GM10847 (cell line): ENCODE measurements around the gene ABHD8.

ENCODE experiments used
- POLR2A ChIP-seq: IDR thresholded peaks from 2 replicates; pipeline ENCODE4 v1.6.1; 2011; ENCODE audit not compliant: insufficient read length; ENCODE audit errors: extremely low read depth

The ABHD8 gene

DNA sequence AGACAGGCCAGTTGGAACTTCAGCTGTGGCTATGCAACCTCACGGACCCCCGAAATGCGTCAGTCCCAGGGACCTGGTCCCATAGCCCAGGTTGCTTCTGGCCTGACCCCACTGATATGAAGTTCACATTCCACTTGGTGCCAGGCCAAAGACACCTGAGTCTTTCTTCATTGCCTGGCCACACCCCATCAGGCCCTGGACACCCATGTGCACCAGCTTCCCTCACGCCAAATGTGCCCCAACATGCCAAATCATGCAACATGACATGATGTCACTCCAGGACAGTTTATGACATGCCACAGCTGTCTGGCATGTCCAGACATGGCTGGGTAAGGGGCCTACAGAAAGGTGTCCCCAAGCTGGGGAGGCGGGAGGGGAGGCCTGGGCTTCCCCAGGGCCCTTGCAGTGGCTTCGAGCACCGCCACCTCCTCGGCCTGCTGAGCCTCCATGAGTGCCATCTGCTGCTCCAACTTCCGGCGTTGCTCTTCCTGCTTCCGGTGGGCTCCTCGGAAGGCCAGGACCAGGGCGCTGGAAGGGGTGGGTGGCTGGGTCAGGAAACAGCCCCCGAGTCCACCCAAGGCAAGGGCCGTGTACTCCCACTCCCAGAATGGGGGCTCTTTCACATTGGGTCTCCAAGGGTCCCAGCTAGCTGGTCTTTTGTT is 53.2 kb downstream of the ABHD8 start:
- TF ChIP-seq POLR2A, result no peak

DNA sequence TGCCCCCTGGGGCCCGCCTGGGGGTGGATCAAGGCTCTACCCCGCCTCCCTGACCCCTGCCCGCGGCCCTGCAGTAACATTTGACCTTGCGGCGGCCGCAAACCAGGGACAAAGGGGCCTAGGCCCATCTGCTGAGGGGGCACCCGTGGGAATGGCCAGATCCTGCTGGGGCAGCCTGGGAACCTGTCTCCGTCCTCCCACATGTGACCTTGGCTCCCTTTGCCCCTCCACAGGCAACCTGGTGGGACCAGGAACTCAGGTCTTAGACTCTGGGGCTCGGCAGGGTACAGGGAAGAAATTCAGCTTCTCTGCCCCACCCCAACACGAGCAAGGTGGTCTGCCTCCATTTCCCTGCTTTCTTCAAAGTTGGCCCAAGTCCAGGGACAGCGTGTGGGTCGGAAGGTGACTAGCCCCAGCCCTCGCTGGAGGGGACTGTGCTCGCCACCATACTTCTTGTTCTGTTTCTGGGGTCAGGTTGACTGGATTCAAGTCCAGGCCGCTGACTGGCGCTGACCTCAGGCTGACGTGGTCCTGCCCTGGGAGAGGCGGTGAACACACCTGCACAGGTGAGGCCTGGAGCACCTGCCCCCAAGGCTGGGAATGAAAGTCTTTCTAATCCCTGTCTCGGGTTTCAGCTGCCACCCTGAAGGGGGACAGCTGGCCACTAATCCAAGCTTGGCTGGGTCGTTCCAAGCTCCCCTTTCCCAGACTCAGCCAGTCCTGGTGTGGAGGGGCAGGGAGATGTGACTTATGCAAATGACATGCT is 55.0 kb downstream of the ABHD8 start:
- no peak for TF ChIP-seq POLR2A

DNA sequence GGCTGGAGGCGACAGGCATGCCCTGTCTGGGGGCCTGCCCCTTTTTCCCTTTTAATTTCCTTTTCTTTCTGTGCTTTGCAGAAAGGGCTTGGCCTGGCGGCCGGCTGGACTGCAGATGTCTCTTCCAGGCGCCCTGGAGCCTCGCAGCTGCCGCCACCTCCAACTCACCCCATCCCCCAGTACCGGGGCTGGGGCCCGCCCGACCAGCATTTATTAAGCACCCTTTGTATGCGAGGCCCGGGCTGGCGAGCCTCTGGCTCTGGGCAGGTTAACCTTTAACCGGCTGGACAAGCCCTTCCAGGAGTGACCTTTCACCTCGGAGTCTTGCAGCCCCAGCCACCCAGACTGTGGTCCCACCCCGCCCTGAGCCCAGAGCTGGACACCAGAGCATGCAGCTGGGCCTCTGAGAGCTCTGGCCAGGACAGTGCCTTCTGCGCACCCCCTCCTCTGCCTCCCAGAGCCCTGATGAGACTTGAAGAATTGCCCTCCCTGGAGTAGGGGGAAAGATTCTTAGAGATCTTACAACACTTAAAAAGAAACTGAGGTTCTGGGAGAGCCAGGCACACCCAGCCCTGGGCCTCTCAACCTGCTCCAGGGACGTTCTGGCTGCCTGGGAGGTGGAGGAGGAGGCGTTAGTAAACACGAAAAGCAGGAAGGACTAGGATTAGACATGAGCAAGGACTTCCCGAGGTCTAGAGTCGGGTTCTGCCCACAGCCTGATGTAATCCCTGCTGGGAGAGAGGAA is 56.4 kb downstream of the ABHD8 start:
- TF ChIP-seq POLR2A, result no peak

DNA sequence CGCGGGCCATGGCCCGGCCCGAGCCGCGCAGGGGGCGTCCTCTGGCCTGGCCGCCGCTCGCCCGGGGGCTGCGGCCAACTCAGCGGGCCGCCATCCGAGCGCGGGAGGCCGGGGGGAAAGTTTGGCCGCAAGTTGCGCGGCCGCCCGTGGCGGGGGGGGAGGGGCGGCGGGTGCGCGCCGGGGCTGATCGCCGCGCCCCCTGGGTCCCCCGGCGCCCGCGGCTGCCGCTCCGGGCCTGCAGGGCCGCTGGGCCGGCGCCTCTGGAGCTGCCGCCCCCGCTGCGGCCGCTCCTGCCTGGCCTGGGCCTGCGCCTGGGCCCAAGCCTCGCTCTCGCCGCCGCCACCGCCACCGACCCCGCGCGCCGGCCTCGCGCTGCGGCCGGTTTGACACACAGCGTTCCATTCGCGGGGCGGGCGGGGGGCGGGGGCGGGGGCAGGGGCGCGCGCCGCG is 57.7 kb downstream of the ABHD8 start, which contains the start of gene NR2F6:
Gene NR2F6, minus strand, starts transcription at position 385 of the 450 bp plus-strand sequence. CDS start 699 bp downstream, outside the sequence.
- TF ChIP-seq POLR2A, result no peak

DNA sequence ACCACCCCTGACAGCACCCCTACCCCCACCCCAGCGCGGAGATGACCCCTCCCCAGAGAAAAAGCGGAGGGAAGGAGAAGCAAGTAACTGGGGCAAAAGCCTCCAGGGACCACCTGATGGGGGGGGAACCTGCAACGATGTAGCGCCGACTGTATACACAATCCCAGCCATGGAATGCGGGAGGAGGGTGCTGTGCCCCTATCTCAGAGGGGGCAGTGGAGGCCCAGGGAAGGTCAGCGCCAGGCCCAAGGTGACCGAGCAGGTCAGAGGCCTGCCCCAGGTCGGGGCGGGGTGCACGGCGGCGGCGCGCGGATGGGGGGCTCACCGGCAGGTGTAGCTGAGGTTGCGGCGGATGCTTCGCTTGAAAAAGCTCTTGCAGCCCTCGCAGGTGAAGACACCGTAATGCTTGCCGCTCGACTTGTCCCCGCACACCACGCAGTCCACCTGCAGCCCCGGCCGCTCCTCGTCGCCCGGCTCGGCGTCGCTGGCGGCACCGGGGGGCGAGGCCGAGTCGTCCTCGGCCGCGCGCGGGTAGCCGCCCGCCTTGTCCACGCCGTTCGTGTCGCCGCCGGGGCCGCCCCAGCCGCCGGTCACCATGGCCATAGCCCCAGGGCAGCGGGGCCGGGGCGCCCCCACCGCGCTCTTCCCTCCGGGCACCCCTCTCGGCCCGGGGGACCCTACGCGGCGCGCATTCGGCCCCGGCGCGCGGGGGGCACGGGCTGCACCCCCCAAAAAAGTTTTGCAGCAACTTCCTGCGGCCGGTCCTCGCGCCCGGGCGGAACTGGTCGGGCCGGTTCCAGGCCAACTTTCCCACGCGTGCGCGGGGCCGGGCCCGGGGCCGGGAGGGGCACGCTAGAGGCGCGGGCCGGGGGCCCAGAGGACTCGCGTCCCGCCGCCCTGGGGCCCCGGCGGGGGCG is 58.3 kb downstream of the ABHD8 start:
- TF ChIP-seq POLR2A, result no peak

DNA sequence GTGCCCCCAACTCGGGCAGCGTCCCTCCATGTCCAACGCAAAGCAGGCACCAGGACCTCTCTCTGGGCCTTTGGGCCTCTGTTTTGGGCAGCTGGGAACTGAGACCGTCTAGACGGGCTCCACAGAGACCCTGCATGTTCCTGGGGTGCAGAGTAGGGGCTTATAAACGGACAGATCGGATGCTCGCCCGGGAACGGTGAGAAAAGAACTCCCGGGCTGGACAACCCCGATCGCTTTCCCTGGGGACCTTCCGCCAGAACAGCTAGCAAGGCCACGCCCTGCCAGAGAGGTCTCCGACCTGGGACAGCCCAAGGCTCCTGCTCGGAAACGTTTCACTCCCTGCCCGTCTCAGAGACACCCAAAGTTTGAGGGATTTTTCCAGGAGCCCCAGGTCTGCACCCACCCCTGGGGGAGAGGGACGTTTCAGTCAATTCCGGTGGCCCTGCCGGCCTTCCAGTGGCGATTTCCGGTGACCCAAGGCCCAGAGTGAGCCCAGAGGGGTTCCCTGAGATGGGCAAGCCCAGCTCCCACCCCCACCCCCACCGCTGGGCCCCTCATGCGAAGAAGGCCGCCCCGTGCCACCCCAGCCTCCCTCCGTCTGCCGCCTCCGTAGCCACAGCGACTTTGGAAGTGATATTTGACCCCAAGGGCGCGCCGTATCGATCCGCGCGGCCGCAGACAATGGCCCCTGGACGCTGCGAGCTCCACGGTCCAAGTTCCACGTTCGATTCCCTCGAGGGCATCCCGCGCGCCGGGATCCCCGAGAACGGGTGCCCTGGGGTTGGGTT is 59.2 kb downstream of the ABHD8 start:
- no peak for TF ChIP-seq POLR2A

DNA sequence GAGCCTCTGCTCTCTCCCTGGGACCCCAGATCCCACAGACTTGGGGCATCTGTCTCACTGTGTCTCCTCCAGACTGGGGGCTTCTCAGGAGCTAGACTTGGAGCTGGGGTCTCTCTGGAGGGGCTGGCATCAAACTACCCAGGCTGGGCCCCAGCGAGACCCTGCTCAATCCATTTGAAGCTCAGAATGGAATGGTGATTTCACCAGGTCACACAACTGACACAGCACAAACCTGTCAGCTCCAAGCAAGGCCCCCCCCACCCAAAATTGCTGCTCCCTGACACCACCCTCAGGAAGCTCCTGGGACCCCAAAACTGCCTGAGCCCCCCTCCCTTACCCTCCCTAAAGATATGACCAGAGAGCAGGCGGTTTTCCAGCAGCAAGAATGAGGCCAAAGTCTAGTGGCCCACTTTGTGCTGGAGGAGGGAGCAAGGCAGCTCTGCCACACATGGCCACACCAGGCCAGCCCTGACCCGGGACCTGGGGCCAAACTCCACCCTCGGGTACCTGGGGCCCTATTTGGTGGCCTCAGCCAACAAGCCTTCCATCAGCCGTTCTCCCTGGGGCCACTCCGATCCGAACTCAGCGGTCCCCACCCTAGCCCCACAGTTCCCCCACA is 59.9 kb downstream of the ABHD8 start:
- TF ChIP-seq POLR2A, result no peak

DNA sequence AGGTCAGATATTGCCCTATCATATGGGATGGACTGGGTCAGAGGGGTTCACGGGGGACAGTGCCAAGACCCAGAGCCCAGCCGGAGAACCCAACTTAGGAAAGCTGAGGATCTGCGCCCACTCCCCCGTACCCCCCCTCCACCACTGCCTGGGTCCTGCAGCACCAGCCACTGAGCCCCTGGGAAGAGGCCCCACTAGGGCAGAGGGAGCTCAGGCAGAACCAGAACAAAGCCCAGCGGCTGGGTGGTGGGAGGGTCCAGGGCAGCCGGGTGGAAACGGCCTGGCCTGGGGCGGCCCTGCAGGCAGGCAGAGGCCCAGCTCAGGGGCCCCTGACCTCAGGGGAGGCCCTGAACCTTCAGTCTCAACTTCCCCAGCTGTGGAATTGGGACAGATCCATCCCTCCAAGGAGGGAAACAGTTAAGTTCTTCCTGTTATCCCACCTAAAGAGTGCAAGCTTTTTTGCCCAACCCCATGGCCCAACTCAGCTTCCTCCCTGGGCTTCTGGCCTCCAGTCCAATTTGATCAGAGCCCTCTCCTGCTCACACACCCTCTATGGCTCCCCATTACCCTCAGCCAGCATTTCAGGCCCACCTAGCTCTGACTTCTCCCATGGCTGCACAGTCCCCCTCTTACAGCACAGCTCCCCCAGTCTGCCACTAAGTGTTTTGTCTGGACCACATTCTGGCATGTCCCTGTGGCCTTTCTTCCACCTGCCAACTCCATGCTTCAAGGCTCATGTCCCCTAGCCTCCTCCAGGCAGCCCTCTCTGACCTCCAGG is 60.6 kb downstream of the ABHD8 start:
- TF ChIP-seq POLR2A, result no peak
